ENCODE measurements around the gene GRID1. TPM values are rescaled to one million over a fixed set of nuclear protein-coding genes. Genes with fewer than 3 reads are reported as not detected.
A peak's percentile ranks its signal among the peaks of the same experiment; 100 is the strongest.

The GRID1 gene
- total and polyA plus RNA-seq, 8 donors = 0.31 to 8.5 (median 1.0) TPM; not detected in 1

DNA sequence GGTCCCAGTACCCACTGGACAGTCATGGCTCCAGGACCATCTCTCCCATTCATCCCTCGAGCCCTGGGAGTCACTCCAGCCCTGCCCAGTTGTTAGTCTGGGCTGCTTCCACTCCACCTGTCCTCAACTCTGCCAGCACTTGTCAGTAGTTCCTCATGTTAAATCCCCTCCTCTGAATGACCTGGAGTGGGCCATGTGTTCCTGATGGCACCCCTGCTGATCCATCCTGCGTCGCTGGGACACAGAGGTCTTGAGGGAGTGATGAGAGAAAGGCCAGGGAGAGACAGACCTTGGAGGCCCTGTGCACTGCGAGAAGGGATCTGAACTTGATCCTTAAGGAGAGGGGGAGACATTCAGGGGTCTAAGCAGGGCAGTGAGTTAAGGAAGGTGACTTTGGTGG, 174.9 kb downstream of the GRID1 start:
- DNase-seq = peak in 1 of 2 donors; percentile 10
- Histone ChIP-seq H3K9me3 (no peaks in the 10 kb centered on the region), H3K27ac (no peak overlapping the region), H3K27me3 (peaks cover 0 to 9% (median 0%) of the 10 kb centered on the region in 3 donors), H3K4me1 (no peaks in the 10 kb centered on the region), H3K36me3 (no peaks in the 10 kb centered on the region), H3K4me3 (no peak overlapping the region)
- intact Hi-C loops (cut with DNase I; ENCODE audit: low total_unique reads) = no loop called here
- 57 to 78% (median 69%) methylated on average over 4 of the region's 4 CpGs for WGBS, 5 donors
- TF ChIP-seq POLR2A (IDR thresholded peaks at IDR 0.05) = no peak
- TF ChIP-seq POLR2AphosphoS5 (IDR thresholded peaks at IDR 0.05) = no peak
- TF ChIP-seq, protein P1, sequence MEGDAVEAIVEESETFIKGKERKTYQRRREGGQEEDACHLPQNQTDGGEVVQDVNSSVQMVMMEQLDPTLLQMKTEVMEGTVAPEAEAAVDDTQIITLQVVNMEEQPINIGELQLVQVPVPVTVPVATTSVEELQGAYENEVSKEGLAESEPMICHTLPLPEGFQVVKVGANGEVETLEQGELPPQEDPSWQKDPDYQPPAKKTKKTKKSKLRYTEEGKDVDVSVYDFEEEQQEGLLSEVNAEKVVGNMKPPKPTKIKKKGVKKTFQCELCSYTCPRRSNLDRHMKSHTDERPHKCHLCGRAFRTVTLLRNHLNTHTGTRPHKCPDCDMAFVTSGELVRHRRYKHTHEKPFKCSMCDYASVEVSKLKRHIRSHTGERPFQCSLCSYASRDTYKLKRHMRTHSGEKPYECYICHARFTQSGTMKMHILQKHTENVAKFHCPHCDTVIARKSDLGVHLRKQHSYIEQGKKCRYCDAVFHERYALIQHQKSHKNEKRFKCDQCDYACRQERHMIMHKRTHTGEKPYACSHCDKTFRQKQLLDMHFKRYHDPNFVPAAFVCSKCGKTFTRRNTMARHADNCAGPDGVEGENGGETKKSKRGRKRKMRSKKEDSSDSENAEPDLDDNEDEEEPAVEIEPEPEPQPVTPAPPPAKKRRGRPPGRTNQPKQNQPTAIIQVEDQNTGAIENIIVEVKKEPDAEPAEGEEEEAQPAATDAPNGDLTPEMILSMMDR (IDR thresholded peaks at IDR 0.05) = no peak
- TF ChIP-seq EP300 (IDR thresholded peaks at IDR 0.05) = no peak

DNA sequence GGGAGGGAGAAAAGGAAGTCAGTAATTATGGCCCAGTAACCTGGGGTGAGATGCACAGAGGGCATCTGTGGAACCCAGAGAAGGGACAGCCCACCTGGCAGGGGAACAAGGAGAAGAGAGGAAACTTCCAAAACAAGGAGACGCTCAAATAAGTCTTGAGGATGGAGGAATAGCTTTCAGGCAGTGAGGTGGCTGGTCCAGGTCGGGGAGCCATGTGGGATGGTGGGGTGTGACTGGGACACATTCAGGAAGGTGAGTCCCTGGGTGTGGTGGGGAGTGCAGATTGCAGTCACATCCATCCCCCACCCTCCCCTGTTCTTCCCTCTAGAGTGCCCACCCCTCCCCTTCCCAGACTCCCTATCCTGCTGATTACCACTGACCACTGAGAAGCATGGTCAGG, 175.4 kb downstream of the GRID1 start:
- no peak for TF ChIP-seq POLR2AphosphoS5 (IDR thresholded peaks at IDR 0.05)
- TF ChIP-seq POLR2A (IDR thresholded peaks at IDR 0.05) = no peak
- TF ChIP-seq, protein P1 (IDR thresholded peaks at IDR 0.05) = no peak
- no peaks in the 10 kb centered on the region for H3K36me3 ChIP-seq
- intact Hi-C loops (cut with DNase I; ENCODE audit: low total_unique reads) = no loop called here
- no peak overlapping the region for H3K4me3 ChIP-seq
- no peak overlapping the region for H3K27ac ChIP-seq
- 65 to 83% (median 75%) methylated on average over 2 of the region's 2 CpGs for whole genome bisulfite sequencing, 5 donors
- H3K4me1 ChIP-seq = no peaks in the 10 kb centered on the region
- no peaks in the 10 kb centered on the region for H3K9me3 ChIP-seq
- H3K27me3 ChIP-seq = peaks cover 0 to 9% (median 0%) of the 10 kb centered on the region in 3 donors
- DNase-seq = no peak

DNA sequence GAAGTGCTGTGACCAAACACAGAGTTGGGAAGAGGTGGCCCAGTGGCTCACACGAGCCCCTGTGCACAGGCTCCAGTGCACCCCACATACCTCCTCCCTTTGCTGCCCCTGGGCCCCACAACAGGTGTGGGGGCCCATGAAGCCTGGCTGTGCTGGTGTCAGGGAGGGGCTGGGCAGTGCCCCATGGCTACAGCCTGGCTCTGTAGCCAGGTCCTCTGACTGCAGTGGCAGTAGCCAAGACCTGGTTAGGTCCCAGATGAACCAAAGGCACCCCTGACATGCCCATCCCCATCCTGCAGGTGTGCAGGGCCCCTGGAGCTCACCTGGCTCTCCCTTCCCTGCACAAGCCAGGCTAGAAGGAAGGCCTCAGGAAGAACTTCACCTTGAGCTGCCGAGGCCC, 176.3 kb downstream of the GRID1 start:
- intact Hi-C loops (cut with DNase I; ENCODE audit: low total_unique reads) = no loop called here
- WGBS, 5 donors = 52 to 67% (median 65%) methylated on average over 1 to 2 of the region's 2 CpGs
- Histone ChIP-seq H3K4me3 (no peak overlapping the region), H3K9me3 (no peaks in the 10 kb centered on the region), H3K36me3 (no peaks in the 10 kb centered on the region), H3K4me1 (no peaks in the 10 kb centered on the region), H3K27ac (no peak overlapping the region), H3K27me3 (peaks cover 0 to 9% (median 0%) of the 10 kb centered on the region in 3 donors)
- TF ChIP-seq EP300 (IDR thresholded peaks at IDR 0.05) (no peak), POLR2A (IDR thresholded peaks at IDR 0.05) (no peak), POLR2AphosphoS5 (IDR thresholded peaks at IDR 0.05) (no peak)
- TF ChIP-seq, protein P1 (IDR thresholded peaks at IDR 0.05) = no peak
- peak in 1 of 2 donors; percentile 5 for DNase-seq

DNA sequence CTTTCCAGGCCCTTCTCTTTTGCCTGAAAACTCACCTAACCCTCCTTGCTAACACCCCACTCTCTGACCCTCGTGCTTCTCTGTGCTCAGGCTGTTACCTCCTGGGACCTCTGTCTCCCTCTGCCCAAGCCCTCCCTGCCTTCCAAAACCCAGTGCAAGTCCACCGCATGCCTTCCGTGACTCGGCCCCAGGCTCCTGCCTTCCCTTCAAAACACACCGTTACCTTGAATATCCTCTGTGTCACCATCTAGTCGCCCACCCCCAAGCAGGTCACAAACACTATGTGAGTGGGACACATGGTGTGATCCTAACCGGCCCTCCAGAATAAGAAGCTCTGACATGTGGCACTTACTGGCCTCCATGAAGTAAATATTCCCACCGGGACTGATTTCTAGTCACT, 176.7 kb downstream of the GRID1 start:
- no peak overlapping the region for H3K4me3 ChIP-seq
- H3K4me1 ChIP-seq = no peaks in the 10 kb centered on the region
- peaks cover 0 to 9% (median 0%) of the 10 kb centered on the region in 3 donors for H3K27me3 ChIP-seq
- intact Hi-C loops (cut with DNase I; ENCODE audit: low total_unique reads) = no loop called here
- TF ChIP-seq, protein P1 (IDR thresholded peaks at IDR 0.05) = no peak
- no peak for TF ChIP-seq POLR2A (IDR thresholded peaks at IDR 0.05)
- DNase-seq = peak in 1 of 2 donors; percentile 4
- H3K27ac ChIP-seq = no peak overlapping the region
- no peaks in the 10 kb centered on the region for H3K36me3 ChIP-seq
- WGBS, 5 donors = 75 to 86% (median 77%) methylated on average over 8 of the region's 8 CpGs
- H3K9me3 ChIP-seq = no peaks in the 10 kb centered on the region
